NCI-H524 treated with DMSO at 0.1 percent for 48 hours (cell line): ENCODE results near the gene IL21R.
"Not testable (repeated sequence)": the region's sequence is repeated elsewhere in the genome, so short reads cannot be mapped to it uniquely, and the experiment has no call there.

Source experiments
- DNase-seq: peaks from one replicate; lab custom pipeline; 2025; lab: John Stamatoyannopoulos, UW

The IL21R gene

DNA sequence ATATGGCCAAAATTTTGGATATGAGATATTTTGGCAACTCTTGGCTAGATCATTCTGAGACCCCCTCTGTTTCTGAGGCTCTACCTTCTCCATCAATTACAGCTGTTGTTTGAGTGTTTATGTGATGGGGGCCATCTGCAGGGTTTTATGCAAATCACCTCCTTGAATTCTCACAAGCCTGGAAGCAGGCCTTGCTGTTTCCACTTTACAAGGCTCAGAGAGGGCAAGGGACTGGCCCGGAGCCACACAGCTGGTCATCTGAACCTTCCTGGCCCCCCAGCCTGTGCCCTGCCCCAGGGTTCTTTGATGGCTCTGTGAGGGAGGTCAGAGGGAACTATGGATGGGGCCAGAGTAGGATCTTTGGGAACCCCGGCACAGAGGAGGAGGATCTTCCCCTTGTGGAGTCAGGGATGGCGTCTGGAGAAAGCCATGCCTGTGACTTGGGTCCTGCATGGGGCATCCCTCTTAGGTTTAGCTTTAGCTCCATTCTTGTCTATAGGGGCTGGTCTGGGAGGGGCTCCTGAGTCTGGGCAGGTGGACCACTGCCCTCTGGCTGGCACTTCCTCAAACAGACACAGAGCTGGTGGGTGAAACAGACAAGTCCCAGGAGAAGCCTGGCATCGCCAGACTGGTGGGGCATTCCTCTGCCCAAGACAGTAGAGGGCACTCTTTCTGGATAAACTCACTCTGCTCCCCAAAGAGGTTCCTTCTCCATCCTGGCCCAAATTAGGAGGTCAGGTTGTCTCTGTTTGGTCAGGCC is 26.2 kb downstream of the IL21R start:
- DNase-seq = no peak

DNA sequence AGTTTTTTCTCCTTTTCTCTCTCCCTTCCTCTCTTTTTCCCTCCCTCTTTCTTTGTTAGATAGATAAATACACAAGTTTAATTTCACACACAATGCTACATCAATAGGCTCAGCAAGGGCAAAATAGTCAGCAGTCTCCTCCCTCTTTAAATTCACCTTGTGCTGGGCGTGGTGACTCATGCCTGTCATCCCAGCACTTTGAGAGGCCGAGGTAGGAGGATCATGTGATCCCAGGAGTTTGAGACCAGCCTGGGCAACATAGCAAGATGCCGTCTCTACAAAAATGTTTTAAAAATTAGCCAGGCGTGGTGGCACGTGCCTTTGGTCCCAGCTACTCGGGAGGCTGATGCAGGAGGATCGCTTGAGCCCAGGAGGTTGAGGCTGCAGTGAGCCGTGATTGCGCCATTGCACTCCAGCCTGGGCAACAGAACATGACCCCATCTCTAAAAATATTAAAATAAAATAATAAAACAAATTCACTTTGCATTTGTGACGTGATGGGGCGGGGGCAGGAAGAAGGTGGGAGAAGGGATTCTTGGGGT is 27.4 kb downstream of the IL21R start:
- DNase-seq = no peak

DNA sequence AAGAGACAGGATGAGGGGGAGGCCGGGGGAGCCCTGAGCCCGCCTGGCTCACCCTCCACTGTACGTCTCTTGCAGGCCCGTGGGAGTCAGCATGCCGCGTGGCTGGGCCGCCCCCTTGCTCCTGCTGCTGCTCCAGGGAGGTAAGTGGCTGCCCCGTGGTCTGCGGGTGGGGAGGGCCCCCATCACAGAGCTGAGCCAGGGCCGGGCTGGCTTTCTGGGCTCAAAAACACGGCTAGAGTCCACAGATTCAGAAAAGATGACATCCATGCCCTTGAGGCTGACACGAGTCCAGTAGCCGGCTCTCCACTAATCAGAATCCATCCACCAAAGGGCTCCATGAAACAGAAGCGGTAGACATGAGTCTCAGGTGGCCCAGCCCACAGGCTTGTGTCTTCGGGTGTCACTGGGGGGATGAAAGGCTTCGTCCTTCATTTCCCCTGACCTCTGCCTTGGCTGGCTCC is 28.0 kb downstream of the IL21R start:
- no peak for DNase-seq

DNA sequence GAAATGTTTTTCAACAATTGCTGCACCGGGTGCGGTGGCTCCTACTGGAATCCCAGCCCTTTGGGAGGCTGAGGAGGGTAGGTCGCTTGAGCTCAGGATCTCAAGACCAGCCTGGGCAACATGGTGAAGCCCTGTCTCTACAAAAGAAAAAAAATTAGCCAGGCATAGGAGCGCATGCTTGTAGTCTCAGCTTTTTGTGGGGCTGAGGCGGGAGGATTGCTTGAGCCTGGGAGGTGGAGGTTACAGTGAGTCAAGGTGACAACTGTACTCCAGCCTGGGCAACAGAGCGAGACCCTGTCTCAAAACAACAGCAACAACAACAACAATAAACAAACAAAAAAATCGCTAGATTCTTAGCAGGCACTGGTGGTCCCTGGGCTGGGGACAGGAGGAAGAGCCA is 28.5 kb downstream of the IL21R start:
- no peak for DNase-seq

DNA sequence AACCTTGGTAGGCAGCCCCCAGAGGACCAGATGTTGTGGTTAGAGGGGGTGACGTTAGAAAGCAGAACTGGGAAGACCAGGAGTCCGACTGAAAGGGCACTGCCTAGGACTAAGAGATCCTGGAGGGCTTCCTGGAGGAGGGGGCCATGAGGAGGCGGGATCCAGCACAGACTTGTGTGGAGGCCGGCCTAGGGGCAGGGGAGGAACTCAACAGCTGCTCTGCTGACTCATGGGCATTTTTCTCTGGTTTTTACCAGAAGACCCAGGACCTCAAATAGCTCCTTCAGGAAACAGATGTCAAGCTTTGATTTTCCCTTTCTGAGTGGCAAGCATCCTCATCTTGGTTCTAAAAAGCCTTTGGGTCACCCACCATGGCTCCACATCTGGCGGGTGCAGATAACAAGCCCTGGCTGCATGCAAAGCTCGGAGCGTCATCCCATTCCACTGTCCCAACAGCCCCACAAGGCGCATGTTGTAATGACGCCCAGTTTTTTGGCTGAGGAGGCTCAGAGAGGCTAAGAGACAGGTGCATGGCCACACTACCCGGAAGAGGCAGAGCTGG is 29.0 kb downstream of the IL21R start:
- DNase-seq = no peak

DNA sequence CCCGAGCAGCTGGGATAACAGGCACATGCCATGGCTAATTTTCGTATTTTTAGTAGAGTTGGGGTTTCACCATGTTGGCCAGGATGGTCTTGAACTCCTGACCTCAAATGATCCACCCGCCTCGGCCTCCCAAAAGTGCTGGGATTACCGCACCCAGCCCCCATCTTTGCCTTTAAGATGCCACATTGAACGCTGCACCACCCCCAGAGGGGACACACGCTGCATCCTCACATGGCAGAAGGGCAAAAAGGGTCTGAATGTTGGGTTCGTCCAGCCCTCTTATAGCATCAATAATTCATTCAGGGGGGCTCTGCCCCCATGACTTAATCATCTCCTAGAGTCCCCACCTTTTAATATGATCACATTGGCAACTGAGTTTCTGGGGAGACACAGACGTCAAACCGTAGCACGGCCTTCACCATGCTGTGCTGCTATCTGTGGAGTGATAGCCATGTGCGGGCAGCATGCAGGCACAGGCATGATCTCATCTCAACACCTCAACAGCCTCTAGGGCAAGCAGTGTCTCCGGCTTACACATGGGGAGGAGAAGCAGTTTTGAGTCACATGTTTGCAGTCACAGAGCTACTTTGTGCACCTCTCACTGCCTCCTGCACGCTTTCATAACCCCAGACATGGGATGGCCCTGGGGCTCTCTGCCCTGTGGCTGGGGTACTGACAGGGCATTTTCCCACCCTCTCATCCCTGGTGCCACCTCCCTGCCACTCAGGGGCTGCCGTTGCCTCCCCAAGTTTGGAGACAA is 30.0 kb downstream of the IL21R start:
- DNase-seq = no peak

DNA sequence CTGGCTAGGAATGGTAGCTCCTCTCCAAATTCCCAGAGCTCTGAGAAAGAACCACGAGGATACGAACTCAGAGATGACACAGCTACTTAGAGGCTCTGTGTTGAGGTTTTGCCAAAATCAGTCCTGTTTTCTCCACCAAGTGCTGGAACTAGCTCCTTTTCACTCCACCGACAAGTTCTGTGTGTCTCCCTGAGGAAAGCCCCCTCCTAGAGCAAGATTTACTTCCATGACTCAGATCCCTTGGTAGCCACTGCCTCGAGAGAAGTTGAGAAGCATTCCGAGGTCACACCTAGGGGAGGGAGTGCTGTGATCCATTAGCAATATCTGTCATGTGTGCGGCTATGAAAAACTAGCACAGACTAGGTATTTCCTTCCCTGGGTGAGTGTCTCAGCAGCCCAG is 30.6 kb downstream of the IL21R start:
- DNase-seq = no peak

DNA sequence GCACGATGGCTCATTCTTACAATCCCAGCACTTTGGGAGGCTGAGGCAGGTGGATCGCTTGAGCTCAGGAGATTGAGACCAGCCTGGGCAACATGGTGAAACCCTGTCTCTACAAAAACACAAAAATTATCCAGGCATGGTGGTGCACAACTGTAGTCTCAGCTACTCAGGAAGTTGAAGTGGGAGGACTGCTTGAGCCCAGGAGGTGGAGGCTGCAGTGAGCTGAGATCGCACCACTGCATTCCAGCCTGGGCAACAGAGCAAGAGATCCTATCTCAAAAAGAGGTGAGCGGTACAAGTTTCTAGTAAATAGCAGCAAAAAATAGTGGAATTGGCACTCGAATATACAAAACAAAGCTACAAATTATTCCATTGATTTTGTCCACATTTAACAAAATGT is 31.2 kb downstream of the IL21R start:
- DNase-seq = not testable (repeated sequence)

DNA sequence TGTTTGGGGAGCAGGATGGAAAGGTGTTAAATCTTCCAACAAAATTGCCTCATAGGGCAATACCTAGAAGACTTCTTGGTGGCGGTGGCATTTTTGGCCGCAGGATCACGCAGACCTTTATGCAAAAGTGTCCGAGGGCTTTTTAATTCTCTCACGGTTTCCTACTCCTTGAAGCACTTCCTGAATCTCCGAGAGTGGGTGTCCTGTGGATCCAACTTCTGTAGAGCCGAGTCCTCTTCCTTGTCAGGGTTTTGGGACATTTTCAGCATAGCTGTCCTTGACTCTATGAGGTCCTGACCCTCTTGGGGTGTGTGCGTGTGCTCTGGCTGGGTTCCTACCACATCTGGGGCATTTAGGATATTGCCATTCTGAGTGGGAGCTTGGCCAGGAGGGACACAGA is 31.7 kb downstream of the IL21R start:
- no peak for DNase-seq

DNA sequence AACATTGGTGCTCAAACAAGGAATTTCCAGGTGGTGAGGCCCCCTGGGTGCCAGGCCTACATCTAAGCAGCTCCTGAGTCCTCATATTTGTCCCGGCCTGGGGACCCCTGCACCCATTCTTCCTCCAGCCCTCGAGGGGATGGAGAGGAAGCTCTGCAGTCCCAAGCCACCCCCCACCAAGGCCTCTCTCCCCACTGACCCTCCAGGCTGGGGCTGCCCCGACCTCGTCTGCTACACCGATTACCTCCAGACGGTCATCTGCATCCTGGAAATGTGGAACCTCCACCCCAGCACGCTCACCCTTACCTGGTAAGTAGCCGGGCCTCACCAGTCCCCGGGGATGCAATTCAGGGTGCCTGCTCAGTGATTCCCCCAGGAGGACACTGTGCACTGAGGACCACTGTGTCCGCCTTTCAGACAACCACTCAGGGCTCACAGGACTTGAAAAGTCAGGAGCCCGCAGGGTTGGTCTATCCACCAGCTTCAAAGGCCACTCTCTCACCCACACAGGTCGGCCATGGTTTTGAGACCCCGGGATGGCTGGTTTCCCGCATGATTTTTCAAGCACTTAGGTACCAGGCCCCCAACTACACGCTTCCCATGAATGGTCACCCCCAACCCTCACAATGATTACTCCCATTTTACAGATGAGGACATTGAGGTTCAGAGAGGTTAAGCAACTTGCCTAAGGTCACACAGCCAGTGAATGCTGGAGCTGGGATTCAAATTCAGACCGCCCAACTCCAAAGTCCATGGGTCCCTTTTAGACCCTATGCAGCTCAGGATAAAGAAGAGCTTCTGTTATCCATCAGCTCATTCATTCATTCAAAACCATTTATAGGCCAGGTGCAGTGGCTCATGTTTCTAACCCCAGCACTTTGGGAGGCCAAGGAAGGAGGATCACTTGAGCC is 32.4 kb downstream of the IL21R start:
- DNase-seq = no peak

DNA sequence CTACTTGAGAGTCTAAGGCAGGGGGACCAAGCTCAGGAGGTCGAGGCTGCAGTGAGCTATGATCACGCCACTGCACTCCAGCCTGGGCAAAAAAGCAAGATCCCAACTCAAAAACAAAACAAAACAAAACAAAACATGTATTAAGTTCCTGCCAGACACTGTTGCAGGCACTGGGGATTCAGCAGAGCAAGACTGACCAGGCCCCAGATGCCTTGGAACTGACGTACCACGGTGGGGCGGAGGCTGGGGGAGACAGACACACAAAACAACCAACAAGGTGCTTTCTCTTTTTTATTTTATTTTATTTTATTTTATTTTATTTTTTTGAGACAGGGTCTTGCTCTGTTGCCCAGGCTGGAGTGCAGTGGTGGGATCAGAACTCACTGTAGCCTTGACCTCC is 33.2 kb downstream of the IL21R start:
- DNase-seq = not testable (repeated sequence)

DNA sequence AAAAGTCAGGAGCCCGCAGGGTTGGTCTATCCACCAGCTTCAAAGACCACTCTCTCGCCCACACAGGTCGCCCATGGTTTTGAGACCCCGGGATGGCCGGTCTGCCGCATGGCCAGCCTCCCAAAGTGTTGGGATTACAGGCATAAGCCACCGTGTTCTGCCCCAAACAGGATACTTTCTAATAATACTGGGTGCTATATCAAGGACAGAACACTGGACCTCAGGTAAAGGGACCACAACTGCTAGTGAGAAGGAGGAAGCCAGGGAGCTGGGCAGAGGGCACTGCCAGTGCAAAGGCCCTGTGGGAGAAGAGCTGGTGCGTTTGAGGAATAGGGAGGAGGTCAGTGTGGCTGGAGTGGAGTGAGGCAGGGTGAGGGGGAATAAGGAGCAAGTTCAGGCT is 34.1 kb downstream of the IL21R start:
- no peak for DNase-seq

DNA sequence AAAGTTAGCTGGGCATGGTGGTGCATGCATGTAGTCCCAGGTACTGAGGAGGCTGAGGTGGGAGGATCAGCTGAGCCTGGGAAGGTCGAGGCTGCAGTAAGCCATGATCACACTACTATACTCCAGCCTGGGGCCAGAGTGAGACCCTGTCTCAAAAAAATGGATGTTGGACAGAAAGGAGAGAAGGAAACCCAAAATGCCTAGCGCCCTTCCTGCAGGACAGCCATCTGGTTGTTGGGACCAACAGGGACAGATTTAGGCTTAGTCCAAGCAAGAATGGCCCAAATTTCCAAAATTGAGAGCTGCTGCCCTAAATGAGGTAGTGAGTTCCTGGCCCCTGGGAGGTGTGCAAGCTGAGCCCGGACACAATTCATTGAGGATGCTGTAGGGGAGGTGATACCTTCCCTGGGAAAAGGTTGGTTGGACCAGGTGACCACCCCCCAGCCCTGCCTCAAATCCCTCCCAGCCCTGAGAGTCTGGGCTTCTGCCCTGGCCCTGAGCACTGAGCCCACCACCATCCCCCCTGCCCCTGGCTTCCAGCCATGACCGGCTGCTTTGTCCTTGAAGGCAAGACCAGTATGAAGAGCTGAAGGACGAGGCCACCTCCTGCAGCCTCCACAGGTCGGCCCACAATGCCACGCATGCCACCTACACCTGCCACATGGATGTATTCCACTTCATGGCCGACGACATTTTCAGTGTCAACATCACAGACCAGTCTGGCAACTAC is 35.1 kb downstream of the IL21R start:
- DNase-seq = no peak

DNA sequence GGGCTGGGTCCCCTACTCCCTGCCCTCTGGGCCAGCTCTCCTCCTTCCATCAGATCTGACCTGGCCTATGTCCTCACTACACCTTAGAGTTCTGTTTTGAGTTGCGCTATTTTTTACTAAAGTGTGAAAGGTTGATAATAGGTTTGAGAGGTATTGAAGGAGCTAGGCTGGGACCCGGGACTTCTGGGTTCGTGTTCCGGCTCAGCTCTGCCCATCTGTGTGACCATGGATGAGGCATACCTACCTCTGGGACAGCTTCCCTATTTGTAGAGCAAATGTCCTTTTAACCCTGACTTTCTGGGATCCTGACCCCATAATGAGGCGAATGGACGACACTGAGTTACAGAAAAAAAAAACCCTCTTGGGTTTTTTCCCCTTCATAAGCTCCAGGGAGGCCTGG is 36.0 kb downstream of the IL21R start:
- no peak for DNase-seq

DNA sequence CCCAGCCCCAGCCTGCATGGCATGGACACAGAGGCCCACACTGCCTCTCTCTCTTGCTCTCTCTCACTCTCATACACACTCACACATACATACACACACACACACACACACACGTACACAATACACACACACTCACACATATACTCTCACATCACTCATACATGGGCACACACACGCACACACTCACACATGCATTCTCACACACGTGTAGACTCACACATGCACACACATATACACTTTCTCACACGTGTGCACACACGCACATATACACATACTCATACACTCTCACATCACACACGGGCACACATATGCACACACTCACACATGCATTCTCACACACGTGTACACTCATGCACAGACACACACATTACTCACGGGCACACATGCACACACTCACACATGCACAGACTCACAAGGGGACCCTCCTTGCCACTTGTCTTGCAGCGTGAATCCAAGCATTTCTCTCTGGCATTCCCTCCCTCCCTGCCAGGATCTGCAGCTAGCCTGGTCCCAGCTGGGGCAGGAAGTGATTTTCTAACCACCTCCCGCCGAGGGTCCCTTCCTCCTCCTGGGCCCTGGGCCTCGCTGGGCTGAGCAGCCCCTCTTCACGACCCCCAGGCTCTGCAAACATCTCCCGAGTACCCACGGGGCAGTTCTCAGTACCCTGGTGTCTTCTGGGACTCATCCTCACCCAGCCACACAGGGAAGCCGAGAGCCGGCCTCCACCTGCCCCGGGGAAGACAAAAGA is 37.5 kb downstream of the IL21R start:
- DNase-seq = no peak

DNA sequence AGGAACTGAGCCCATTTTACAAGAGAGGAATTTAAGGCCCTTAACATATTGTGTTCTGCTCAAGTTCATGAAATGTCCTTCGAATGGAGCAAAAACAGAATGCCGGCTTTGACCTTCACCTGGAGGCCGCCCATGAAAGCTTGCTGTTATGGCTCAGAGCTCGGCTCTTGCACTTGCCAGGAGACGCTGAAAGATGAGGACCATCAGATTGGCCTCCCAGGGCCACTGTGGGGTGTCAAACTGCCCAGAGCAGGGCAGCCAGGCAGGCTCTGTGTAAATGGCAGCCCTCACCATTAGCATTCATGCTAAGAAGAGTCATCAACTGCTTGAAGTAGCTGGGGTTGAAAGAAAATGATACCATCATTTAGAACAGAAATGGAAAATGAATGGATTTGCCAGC is 39.3 kb downstream of the IL21R start:
- no peak for DNase-seq

DNA sequence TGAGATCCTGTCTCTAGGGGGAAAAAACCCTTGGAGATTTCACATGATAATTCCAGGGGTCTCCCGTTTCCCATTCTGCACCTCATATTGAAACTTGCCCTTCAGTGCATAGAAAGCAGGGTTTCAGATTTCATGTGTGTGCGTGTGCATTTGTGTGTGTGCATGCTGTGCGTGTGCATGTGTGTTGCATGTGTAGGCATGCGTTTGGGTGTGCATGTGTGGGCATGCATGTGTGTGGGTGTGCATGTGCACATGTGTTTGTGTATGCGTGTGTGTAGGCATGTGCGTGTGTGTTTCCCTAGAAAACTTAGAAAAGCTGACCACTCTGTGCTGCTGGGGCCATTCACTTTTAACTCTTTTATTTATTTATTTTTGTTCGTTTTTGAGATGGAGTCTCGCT is 40.0 kb downstream of the IL21R start:
- no peak for DNase-seq

DNA sequence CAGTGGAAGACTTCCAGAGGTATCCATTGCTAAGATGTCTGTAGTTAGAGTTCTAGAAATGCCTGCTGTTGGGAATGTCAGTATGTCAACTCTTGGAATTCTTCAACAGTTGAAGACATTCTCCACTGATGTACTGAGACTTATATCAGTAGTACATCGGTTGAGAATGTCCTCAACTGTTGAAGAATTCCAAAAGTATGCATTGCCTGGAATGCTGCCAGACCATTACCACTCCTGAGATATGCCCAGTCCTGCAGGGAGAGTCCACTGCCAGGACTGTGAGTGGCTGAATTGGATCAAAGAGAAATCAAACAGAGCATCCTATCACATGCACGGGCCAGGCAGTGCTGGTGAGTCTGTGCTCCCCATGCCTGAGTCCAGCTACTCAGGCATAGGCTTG is 42.0 kb downstream of the IL21R start:
- no peak for DNase-seq

DNA sequence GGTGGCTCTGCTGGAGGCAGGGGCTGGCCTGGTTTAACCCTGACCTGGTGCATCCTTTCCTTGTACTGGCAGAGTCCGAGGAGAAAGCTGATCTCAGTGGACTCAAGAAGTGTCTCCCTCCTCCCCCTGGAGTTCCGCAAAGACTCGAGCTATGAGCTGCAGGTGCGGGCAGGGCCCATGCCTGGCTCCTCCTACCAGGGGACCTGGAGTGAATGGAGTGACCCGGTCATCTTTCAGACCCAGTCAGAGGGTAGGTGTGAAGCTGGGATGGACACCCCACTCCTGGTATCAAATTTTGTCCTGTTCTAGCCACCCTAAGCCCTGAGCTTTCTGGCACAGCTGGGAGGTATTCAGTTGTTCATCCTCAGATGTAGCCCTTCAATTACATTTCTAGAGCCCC is 42.5 kb downstream of the IL21R start:
- DNase-seq = no peak

DNA sequence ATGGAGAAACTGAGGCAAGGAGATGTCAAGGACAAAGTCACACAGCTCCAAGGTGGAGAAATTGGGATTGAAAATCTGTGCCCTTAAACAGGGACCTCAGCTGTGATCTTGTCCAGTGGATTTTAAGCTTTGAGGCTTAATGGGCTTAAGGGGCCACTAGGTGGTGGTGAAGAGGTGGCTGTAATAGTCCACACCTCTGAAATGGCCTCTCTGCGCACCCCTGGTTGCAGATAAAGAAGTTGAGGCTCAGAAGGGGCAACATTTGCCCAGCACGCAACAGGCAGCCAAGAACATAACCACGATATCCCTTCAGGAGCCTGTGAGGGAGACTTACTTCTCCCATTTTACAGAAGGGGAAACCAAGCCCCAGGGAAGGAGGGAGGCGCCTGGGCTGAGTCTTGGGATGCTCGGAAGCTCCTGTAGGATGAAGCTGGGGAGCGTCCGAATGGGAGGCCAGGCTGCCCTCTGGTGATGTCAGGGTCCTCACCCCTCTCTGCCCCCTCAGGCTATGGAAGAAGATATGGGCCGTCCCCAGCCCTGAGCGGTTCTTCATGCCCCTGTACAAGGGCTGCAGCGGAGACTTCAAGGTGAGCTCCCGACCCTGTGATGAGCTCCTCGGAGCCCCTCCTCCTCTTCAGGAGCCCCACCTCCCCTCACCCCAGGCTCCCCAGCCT is 43.7 kb downstream of the IL21R start:
- no peak for DNase-seq
